OCI-LY1 (cell line): Measurements from ENCODE around the gene PRKCA.

Experiments
- H2AFZ ChIP-seq: fragments of 200-600 bp; sonication (generic), shearing (Covaris generic); 2 replicates; pipeline ENCODE4 v1.6.0; 2014; ENCODE audit warnings: antibody characterized with exemption, mild to moderate bottlenecking, low read length
- H3F3A ChIP-seq: fragments of 200-600 bp; sonication (generic), shearing (Covaris generic); 2 replicates; pipeline ENCODE4 v1.6.0; 2014; ENCODE audit warnings: mild to moderate bottlenecking, antibody characterized with exemption, low read length, moderate library complexity; ENCODE audit not compliant: insufficient read depth
- H3K27ac ChIP-seq: fragments of 200-600 bp; sonication (generic); 2 replicates; pipeline ENCODE4 v1.5.1; 2014; ENCODE audit warnings: low read length, mixed run types, mild to moderate bottlenecking, low read depth; ENCODE audit not compliant: poor library complexity, severe bottlenecking
- H3K27me3 ChIP-seq: fragments of 200-600 bp; sonication (generic); 2 replicates; pipeline ENCODE4 v1.6.0; 2014; ENCODE audit warnings: antibody characterized with exemption, mild to moderate bottlenecking, low read length, moderate library complexity; ENCODE audit not compliant: insufficient read depth
- H3K36me3 ChIP-seq: fragments of 200-600 bp; sonication (generic); 2 replicates; pipeline ENCODE4 v1.6.1; 2014; ENCODE audit warnings: mild to moderate bottlenecking, antibody characterized with exemption, low read length, moderate library complexity, mixed read lengths; ENCODE audit not compliant: insufficient read depth
- H3K4me1 ChIP-seq: fragments of 200-600 bp; sonication (generic); 2 replicates; pipeline ENCODE4 v1.5.1; 2014; ENCODE audit warnings: mild to moderate bottlenecking, low read length, moderate library complexity; ENCODE audit not compliant: insufficient read depth, severe bottlenecking
- H3K4me2 ChIP-seq: fragments of 200-600 bp; sonication (generic), shearing (Covaris generic); 2 replicates; pipeline ENCODE4 v1.6.1; 2014; ENCODE audit warnings: low read length
- H3K4me3 ChIP-seq: fragments of 200-600 bp; sonication (generic); 2 replicates; pipeline ENCODE4 v1.5.1; 2014; ENCODE audit warnings: low read length, low read depth, mild to moderate bottlenecking, mixed read lengths; ENCODE audit not compliant: poor library complexity, severe bottlenecking
- H3K79me2 ChIP-seq: fragments of 200-600 bp; shearing (Covaris generic); 2 replicates; pipeline ENCODE4 v1.6.1; 2016; ENCODE audit warnings: mixed run types, low read length, mixed read lengths; ENCODE audit not compliant: insufficient read depth
- H3K9ac ChIP-seq: fragments of 200-600 bp; sonication (generic), shearing (Covaris generic); 2 replicates; pipeline ENCODE4 v1.6.1; 2014; ENCODE audit warnings: mild to moderate bottlenecking, low read length, mixed read lengths
- H3K9me2 ChIP-seq: fragments of 200-600 bp; sonication (generic), shearing (Covaris generic); 2 replicates; pipeline ENCODE4 v1.6.1; 2014; ENCODE audit warnings: low read depth, mild to moderate bottlenecking, low read length, mixed read lengths
- H3K9me3 ChIP-seq: fragments of 200-600 bp; shearing (Covaris generic); 2 replicates; pipeline ENCODE4 v1.6.1; 2014; ENCODE audit warnings: low read length, mixed read lengths
- H4K20me1 ChIP-seq: fragments of 200-600 bp; sonication (generic), shearing (Covaris generic); 2 replicates; pipeline ENCODE4 v1.6.0; 2016; ENCODE audit warnings: mild to moderate bottlenecking, low read length; ENCODE audit not compliant: insufficient read depth
- CTCF ChIP-seq: fragments of 200-600 bp; sonication (generic), shearing (Covaris generic); IDR thresholded peaks from 2 replicates; pipeline ENCODE4 v1.5.1; 2017; ENCODE audit warnings: mild to moderate bottlenecking, antibody characterized with exemption, low read length, moderate library complexity, mixed read lengths
- EZH2 ChIP-seq: fragments of 200-600 bp; sonication (generic), shearing (Covaris generic); IDR thresholded peaks from 2 replicates; pipeline ENCODE4 v1.8.0; 2017; ENCODE audit warnings: borderline replicate concordance, mixed run types, mild to moderate bottlenecking, antibody characterized with exemption, low read length, moderate library complexity, mixed read lengths

PRKCA gene

GRCh38 chr17:66522591-66523272, 220.3 kb downstream of the PRKCA start:
- Histone ChIP-seq H3F3A (no peaks in the 10 kb centered on the region), H3K9me3 (no peaks in the 10 kb centered on the region), H3K9me2 (no peaks in the 10 kb centered on the region), H3K36me3 (0 out of 2 replicates have a peak, but pooled peaks cover 3% of the 10 kb centered on the region), H3K9ac (no peak overlapping the region), H4K20me1 (no peaks in the 10 kb centered on the region), H3K4me3 (no peak overlapping the region), H2AFZ (no peak overlapping the region), H3K27me3 (no peaks in the 10 kb centered on the region), H3K4me2 (no peak overlapping the region), H3K27ac (no peak overlapping the region), H3K79me2 (no peaks in the 10 kb centered on the region), H3K4me1 (peaks cover 59% of the 10 kb centered on the region)
- TF ChIP-seq EZH2 (no peak), CTCF (no peak)

DNA sequence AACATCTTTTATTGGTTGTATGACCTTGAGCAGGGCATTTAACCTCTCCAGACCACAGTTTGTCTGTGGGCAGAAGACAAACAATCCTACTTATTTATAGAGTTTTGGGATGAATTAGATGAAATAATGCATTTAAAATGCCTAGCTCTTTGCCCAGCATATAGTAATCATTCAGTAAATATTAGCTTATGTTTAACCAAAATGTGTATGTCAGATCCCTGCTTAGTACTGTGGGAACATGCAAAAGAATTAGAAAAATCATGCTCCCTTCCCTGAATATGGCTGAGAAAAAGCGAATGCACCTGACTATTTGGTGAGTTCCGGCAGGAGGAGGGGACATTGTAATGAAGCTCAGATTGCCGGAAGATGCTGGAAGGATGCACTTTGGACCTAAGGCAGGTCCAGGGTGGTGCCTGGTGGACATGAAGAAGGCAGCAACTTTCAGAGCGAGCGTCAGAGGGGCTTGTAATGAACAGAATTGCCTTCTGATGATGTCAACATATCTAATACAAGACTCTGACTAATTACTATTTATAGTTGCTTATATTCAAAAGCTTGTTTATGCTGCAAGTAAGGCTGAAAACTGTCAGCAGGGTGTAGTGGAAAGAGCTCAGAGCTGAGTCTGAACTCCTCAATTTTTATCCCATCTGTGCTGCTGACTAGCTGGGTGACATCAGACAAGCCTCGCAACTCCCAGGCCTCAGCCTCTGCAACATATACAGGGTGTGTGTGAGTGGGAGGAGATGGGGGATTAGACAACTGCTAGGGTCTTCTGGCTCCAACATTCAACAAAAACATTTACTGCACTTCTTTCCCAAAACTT, 221.2 kb downstream of the PRKCA start:
- TF ChIP-seq CTCF (no peak), EZH2 (no peak)
- no peaks in the 10 kb centered on the region for H3K9me2 ChIP-seq
- H3K36me3 ChIP-seq, result 0 out of 2 replicates have a peak, but pooled peaks cover 3% of the 10 kb centered on the region
- H3K4me2 ChIP-seq, result no peak overlapping the region
- H3K27ac ChIP-seq, result no peak overlapping the region
- H3F3A ChIP-seq, result no peaks in the 10 kb centered on the region
- H3K9ac ChIP-seq, result no peak overlapping the region
- H3K4me1 ChIP-seq, result peaks cover 51% of the 10 kb centered on the region
- H3K27me3 ChIP-seq, result no peaks in the 10 kb centered on the region
- H3K79me2 ChIP-seq, result no peaks in the 10 kb centered on the region
- no peak overlapping the region for H3K4me3 ChIP-seq
- H3K9me3 ChIP-seq, result no peaks in the 10 kb centered on the region
- H2AFZ ChIP-seq, result no peak overlapping the region
- no peaks in the 10 kb centered on the region for H4K20me1 ChIP-seq

GRCh38 chr17:66524877-66525276, 222.5 kb downstream of the PRKCA start:
- H2AFZ ChIP-seq, result no peak overlapping the region
- no peaks in the 10 kb centered on the region for H4K20me1 ChIP-seq
- TF ChIP-seq CTCF, result no peak
- TF ChIP-seq EZH2, result no peak
- H3K79me2 ChIP-seq, result no peaks in the 10 kb centered on the region
- 0 out of 2 replicates have a peak, but pooled peaks cover 3% of the 10 kb centered on the region for H3K36me3 ChIP-seq
- no peak overlapping the region for H3K4me3 ChIP-seq
- H3K4me2 ChIP-seq, result no peak overlapping the region
- no peaks in the 10 kb centered on the region for H3K9me3 ChIP-seq
- no peaks in the 10 kb centered on the region for H3K9me2 ChIP-seq
- no peaks in the 10 kb centered on the region for H3K27me3 ChIP-seq
- no peak overlapping the region for H3K9ac ChIP-seq
- H3F3A ChIP-seq, result no peaks in the 10 kb centered on the region
- H3K27ac ChIP-seq, result peak overlapping the region; percentile 38
- peaks cover 49% of the 10 kb centered on the region for H3K4me1 ChIP-seq
